AG09319 (cell line): Measurements from ENCODE around the gene METTL2B.
A peak's percentile ranks its signal among the peaks of the same experiment; 100 is the strongest.
"Not testable (repeated sequence)": the region's sequence is repeated elsewhere in the genome, so short reads cannot be mapped to it uniquely, and the experiment has no call there.

Source experiments
- DNase-seq: peaks from one replicate; pipeline ENCODE4 v3.0.0-alpha.2; 2010; ENCODE audit warnings: low read depth; ENCODE audit errors: extremely low read depth
- TF ChIP-seq, protein P1 (sequence below): IDR thresholded peaks from 2 replicates; pipeline ENCODE4 v1.5.1; 2011; ENCODE audit warnings: low read depth, mild to moderate bottlenecking, inconsistent platforms, low read length, moderate library complexity

METTL2B gene

DNA sequence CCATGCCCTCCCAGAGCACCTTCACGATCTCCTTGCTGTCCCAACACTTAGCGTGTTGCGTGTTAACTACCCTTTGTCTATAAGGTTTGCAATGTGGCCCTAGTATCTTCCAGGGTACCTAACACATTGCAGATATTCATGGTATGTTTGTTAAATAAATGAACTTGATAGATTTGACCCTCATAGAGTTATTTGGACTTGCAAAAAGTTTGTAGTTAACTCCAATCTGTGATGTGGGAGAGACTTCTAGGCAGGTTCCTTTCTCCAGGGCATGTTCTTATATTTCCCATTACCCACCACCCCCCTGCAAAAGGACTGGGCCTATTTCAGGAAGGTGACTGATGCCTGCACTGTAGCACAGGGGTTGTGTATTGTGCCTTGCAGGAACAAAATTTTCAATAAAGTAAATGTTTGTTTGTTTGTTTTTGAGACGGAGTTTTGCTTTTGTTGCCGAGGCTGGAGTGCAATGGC is 20.3 kb upstream of the METTL2B start:
- DNase-seq, result no peak
- TF ChIP-seq, protein P1, sequence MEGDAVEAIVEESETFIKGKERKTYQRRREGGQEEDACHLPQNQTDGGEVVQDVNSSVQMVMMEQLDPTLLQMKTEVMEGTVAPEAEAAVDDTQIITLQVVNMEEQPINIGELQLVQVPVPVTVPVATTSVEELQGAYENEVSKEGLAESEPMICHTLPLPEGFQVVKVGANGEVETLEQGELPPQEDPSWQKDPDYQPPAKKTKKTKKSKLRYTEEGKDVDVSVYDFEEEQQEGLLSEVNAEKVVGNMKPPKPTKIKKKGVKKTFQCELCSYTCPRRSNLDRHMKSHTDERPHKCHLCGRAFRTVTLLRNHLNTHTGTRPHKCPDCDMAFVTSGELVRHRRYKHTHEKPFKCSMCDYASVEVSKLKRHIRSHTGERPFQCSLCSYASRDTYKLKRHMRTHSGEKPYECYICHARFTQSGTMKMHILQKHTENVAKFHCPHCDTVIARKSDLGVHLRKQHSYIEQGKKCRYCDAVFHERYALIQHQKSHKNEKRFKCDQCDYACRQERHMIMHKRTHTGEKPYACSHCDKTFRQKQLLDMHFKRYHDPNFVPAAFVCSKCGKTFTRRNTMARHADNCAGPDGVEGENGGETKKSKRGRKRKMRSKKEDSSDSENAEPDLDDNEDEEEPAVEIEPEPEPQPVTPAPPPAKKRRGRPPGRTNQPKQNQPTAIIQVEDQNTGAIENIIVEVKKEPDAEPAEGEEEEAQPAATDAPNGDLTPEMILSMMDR, result no peak

DNA sequence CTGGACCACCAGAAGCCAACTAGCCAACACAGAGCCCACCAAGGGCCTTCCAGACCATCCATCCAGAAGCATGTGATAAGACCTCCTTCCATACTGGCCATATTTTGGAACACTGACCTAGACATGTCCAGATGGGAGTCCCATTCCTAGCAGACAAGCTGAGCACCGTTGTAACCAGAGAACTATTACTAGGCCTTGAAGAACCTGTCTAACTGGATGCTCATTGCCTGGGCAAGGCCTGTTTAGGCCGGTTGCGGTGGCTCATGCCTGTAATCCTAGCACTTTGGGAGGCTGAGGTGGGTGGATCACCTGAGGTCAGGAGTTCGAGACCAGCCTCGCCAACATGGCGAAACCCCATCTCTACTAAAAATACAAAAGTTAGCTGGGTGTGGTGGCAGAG is 19.2 kb upstream of the METTL2B start:
- DNase-seq, result not testable (repeated sequence)

DNA sequence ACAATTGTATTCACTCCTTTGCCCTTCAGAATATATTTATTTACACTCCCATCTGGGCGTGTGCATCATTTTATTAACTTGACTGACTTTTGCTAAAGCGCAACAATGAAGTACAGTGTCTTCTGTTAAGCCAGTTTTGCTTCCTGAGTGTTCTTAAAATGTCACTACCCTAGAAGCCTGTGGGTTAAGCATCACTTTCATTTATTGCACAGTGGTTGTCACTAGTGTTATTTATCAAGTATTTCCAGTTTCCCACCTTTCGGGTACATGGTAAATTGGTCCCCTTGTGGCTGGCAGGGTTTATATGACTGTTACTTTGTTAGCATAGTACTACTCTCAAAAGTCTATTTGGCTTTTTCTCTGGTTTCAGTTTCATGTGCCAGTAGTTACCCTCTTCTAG is 17.6 kb upstream of the METTL2B start:
- TF ChIP-seq, protein P1, result no peak
- no peak for DNase-seq

DNA sequence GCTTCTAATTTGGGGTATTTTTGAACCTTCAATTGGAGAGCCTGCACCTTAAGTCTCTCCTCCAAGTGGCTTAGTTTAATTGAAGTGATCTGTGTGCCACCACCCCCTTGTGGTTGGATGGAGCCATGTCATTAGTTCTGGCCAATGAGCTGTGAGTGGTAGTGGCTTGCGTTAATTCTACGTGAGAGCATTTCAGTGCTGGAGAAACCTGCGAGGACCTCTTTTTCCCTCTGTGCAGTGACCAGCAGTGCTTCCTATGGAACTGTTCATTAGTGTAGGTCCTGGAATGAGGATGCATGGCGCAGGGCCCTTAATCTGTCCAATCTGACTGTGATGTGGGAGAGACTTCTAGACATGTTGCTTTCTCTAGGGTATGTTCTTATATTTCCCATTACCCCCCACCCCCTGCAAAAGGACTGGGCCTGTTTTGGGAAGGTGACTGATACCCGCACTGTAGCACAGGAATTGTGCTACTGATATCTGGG is 17.1 kb upstream of the METTL2B start:
- TF ChIP-seq, protein P1, result peak; percentile 78
- DNase-seq, result peak; percentile 23

DNA sequence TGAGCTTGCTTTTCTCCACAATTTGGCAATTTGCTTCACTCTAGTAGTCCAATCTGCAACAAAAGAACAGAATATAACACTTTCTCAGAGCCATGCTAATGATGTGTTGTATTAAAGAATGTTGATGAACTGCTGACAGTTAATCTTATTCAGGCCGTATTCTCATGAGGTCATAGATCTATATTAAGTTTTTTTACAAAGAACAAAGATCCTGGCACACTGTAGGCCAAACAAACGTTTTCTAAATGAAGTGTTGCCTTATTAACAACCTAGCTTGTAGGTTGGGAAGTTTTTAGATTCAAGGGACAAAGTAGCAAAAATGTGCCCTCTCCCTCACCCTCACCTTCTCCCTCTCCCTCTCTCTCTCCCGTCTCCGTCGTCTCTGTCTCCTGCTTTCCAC is 14.1 kb upstream of the METTL2B start:
- TF ChIP-seq, protein P1, result no peak
- DNase-seq, result no peak

DNA sequence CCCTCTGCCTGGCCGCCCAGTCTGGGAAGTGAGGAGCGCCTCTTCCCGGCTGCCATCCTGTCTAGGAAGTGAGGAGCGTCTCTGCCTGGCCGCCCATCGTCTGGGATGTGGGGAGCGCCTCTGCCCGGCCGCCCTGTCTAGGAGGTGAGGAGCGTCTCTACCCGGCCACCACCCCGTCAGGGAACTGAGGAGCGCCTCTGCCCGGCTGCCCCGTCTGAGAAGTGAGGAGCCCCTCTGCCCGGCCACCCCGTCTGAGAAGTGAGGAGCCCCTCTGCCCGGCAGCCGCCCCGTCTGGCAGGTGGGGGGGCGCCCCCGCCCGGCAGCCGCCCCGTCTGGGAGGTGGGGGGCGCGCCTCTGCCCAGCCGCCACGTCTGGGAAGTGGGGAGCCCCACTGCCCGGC is 13.2 kb upstream of the METTL2B start:
- not testable (repeated sequence) for DNase-seq

DNA sequence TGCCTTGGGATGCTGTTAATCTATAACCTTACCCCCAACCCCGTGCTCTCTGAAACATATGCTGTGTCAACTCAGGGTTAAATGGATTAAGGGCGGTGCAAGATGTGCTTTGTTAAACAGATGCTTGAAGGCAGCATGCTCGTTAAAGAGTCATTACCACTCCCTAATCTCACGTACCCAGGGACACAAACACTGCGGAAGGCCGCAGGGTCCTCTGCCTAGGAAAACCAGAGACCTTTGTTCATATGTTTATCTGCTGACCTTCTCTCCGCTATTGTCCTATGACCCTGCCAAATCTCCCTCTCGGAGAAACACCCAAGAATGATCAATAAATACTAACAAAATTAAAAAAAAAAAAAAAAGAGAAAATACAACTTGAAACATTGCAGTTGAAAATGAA is 12.6 kb upstream of the METTL2B start:
- DNase-seq, result not testable (repeated sequence)

DNA sequence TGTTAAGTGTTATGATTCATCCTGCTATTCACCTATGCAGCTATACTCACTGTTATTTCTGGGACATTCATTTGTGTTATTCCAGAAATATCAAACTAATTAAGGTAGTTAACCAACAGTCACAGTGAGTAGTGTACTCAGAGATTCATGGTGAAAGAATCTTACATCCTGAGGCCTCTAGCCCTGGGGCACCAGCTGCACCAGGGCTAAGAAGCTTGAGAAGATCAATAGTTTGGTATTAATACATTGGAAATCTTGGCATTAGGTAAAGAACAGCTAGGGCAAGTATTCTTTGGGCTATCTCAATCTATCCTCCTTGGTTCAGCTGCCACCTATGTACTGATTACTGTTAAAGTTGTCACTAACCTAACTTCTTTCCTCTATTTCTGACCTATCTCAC is 9.7 kb upstream of the METTL2B start:
- DNase-seq, result not testable (repeated sequence)

DNA sequence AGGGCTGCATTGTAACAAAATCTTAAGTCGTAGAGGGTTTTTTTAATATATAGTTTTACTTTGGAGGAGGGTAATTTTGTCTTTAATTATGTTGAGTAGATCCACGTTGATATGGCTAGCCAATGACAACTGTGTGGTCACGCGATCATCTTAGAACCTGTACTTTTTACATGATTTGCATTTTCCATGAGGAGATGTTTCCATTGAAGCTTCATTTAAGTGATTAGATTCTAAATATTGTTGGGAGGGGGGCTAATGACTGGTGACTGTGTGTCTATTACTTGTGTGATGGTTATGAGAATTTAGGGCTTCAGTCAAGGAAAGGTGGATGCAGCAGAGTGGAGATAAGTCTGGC is 765 bp downstream of the METTL2B start:
- not testable (repeated sequence) for DNase-seq

DNA sequence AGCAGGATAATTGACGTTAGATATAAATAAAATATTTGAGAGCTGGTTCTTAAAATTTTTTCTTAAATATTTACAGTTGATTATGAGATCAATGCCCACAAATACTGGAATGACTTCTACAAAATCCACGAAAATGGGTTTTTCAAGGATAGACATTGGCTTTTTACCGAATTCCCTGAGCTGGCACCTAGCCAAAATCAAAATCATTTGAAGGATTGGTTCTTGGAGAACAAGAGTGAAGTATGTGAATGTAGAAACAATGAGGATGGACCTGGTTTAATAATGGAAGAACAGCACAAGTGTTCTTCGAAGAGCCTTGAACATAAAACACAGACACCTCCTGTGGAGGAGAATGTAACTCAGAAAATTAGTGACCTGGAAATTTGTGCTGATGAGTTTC is 2.5 kb downstream of the METTL2B start:
- not testable (repeated sequence) for DNase-seq

DNA sequence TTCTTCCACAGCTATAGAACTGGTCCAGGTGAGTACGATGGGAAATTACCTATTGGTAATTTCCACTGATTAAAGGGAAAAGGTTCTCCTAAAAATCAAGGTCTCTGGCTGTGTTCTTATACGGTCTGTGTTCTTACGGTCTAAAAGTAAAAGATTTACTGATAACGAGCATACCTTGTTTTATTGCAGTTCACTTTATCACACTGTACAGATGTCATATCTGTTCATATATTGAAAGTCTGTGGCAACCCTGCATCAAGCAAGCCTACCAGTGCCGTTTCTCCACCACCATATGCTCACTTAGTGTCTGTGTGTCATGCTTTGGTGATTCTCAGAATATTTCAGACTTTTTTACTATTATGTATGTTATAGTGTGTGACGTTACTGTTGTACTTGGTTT is 11.6 kb downstream of the METTL2B start:
- DNase-seq, result not testable (repeated sequence)

DNA sequence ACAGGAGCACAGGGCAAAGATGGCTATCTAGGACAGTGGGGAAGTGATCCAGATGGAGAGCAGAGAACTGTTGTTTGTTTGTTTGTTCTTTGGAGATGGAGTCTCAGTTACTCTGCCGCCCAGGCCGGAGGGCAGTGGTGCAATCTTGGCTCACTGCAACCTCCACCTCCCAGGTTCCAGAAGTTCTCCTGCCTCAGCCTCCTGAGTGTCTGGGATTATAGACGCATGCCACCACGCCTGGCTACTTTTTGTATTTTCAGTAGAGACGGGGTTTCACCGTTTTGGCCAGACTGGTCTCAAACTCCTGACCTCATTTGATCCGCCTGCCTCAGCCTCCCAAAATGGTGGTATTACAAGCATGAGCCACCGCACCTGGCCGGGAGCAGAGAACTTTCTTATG is 20.9 kb downstream of the METTL2B start:
- DNase-seq, result no peak
- TF ChIP-seq, protein P1, result no peak

DNA sequence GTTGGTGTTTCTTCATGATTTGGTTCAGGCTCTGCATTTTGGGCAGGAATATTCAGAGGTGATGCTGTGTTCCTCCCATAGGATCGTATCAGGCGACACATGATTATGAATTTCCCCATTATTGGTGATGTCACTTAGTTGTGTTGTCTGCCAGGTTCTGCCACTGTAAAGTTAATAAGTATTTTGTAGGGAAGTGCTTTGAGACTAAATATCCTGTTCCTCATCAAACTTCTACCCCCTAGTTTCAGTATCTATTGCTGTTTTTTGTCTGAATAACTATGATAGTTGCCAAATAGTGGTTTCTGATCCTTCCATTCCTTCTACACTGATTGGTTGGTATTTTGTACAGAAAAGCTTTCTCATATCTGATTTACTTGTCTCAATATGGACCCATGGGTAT is 28.9 kb downstream of the METTL2B start:
- DNase-seq, result not testable (repeated sequence)

DNA sequence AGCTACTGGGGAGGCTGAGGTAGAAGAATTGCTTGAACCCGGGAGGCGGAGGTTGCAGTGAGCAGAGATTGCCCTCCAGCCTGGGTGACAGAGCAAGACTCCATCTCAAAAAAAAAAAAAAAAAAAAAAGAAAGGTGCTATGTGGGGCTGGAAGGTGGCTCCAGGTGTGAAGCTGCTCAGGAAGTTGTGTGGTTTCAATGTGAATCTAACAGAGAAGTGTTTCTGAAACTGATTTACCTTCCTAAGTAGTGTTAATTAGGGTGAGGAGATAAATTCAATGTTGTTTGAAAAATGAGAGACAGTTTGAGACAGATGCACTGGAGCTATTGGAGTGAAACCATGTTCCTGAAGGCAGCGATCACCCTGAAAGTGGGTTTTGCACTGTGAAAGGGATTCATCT is 30.3 kb downstream of the METTL2B start:
- DNase-seq, result not testable (repeated sequence)

DNA sequence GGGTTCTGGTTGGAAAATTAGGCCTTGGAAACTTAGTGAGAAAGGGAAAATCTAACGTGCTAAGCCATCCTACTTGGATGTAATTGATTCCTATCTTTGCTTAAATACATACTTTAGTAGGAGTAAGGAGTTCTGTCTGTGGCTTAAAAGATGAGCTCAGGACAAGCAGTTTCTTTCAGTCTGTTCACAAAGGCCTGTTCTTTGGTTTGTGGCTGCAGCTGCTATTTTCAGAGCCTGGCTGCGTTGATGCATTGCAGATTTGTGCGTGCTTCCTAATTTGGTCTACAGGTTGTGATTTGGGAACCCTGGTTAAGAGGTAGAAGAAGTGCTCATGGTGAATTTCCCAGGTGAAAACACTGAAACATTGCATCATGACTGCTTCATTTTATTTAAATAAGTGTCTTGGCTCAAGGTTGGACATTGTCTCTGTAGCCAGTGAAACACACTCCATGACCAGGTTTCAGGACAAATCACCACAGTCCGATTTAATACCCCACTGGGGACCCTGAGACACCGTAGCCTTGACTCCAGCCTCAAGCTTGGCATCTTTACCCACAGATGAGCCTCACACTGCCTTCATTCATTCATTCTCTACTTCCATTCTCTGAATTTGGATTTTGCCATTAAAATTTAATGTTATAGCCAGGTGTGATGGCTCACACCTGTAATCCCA is 30.9 kb downstream of the METTL2B start:
- not testable (repeated sequence) for DNase-seq
